ENCODE measurements around the gene ITGB6. TPM values are rescaled to one million over a fixed set of nuclear protein-coding genes. Genes with fewer than 3 reads are reported as not detected.
"Not testable (repeated sequence)": the region's sequence is repeated elsewhere in the genome, so short reads cannot be mapped to it uniquely, and the experiment has no call there.

The ITGB6 gene
- polyA plus RNA-seq, 12 donors = 24.5 to 77.2 (median 54.3) TPM; not detected in 1

DNA sequence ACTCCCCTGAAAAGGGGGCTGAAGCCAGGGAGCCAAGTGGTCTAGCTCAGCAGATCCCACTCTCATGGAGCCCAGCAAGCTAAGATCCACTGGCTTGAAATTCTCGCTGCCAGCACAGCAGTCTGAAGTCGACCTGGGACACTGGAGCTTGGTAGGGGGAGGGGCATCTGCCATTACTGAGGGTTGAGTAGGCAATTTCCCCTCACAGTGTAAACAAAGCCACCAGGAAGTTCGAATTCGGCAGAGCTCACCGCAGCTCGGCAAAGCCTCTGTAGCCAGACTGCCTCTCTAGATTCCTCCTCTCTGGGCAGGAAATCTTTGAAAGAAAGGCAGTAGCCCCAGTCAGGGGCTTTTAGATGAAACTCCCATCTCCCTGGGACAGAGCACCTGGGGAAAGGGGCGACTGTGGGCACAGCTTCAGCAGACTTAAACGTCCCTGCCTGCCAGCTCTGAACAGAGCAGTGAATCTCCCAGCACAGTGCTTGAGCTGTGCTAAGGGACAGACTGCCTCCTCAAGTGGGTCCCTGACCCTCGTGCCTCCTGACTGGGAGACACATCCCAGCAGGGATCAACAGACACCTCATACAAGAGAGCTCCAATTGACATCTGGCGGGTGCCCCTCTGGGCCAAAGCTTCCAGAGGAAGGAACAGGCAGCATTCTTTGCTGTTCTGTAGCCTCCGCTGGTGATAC lies 18.8 kb downstream of the ITGB6 start:
- not testable (repeated sequence) for DNase-seq

DNA sequence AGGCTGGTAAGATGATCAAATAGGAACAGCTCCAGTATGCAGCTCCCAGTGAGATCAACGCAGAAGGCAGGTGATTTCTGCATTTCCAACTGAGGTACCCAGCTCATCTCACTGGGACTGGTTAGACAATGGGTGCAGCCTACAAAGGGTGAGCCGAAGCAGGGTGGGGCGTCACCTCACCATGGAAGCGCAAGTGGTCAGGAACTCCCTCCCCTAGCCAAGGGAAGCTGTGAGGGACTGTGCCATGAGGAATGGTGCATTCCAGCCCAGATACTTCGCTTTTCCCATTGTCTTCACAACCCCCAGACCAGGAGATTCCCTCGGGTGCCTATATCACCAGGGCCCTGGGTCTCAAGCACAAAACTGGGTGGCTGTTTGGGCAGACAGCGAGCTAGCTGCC lies 19.4 kb downstream of the ITGB6 start:
- not testable (repeated sequence) for DNase-seq

DNA sequence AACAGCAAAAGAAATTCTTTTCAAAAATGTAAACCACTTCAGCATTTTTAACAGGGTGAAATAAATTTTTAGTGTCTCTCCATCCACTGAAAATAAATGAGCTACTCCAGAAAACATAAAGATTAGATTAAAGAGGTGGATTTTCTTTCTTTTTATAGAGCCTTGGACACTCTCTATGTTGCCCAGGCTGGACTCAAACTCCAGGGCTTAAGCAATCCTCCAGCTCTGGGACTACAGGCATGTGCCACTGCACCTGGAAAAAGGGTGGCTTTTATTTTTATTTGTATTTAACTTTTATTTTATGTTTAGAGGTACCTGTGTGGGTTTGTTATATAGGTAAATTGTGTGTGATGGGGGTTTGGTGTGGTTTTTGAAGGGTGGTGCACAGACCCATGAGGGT lies 19.9 kb downstream of the ITGB6 start:
- DNase-seq = no peak

DNA sequence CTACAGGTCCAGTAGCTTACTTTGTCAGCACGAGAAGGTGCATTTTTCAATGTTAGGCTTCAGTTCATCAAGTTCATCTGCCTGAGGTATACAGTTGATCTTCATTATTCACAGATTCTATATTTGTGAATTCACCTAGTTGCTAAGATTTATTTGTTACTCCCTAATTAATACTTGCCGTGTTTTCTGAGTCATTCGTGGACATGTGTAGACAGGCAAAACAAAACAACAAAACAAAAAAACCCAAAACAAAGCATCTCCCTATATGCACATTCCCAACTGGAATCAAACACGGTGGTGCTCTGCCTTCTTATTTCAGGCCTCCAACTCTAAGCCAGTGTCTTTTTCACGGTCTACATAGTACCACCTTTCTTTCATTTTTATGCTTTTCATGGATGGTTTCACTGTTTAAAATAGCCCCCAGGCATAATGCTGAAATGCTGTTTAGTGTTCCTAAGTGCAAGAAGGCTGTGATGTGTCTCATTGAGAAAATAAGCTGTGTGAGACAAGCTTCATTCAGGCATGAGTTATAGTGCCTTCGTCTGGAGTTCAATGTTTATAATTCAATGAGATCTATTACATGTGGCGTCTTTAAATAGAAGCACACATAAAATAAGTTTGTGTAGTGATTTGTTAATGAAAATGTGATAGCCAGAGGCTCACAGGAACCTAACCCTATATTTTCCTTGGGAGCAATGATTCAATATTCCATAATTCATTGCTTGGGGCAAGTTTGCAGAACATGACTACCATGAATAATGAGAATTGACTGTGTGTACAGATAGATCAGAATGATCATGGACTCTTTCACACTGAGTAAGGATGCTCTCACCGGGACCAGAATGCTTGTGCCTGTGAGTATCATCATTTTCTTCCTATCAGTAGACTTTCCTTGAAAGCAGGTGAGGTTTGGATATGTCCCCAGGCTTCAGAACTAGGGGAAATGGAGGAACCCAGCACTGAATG lies 24.6 kb downstream of the ITGB6 start:
- no peak for DNase-seq

DNA sequence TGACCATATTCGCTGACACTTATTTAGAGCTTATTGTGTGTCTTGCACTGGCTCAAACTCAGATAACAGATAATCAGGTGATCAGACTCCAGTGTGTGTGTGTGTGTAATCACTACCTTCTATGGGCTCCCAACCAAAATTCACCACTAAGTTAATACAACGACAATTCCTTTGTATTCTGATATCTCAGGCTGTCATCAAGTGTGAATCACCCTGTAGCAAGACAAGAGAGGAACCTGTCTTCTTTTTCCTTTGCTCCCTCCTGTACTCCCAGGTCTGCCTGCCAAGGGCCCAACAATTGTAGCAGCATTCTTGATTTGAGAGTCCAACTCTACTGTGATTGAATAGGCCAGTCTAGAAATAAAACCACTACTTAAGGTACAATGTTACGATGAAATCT lies 25.8 kb downstream of the ITGB6 start:
- DNase-seq = no peak

DNA sequence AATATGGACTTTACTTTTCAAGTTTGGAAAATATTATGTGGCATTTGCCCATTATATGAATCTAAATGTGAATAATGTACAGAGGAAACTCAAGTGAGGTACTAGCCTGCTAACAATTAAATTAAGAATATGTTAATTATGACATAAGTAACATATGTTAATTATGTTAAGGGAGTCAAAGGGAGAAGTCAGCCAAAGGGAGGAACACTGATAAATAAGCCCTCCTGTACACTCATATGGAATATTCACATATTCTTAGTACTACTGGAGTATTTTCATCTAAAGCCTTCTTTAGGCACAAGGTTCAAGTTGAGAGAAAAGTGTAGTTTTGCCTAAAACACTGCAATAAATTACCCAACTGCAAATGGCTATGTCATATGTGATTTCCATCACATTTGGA lies 30.1 kb downstream of the ITGB6 start:
- DNase-seq = no peak

DNA sequence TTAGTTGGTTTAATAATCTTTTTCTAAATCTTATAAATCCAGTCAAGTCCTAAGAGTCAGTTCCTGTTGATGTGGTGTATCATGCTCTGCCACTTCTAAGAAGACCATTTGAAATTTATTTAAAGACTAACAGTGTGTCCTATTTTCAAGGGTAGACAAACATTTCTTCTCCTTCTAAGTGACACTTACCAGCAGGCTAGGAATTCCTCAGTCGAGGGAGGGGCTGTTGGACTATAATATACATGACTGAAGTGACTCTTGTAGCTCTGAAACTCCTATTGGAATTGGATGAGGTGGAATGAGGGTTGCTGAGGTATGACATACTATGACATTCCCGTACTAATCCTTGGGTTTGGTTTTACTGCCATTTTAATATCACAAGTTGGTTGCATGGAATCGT lies 30.6 kb downstream of the ITGB6 start:
- no peak for DNase-seq

DNA sequence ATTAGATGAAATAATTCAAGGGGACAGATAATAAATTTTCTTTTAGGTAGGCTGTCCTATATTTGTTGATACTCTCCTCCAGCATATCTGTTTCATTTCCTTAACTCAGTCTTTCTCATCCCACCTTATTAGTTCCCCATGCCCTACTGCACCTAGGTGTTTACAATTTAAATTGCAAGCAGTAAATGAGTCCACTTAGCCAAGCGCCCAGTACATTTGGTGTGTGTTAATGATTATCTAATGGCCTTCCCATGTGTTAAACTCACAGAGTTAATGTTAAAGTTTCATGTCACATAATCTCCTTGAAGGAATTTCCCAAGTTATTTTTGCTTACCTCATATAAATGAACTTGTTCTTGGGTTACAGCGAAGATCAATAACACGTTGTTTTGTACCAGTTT lies 31.2 kb downstream of the ITGB6 start:
- no peak for DNase-seq

DNA sequence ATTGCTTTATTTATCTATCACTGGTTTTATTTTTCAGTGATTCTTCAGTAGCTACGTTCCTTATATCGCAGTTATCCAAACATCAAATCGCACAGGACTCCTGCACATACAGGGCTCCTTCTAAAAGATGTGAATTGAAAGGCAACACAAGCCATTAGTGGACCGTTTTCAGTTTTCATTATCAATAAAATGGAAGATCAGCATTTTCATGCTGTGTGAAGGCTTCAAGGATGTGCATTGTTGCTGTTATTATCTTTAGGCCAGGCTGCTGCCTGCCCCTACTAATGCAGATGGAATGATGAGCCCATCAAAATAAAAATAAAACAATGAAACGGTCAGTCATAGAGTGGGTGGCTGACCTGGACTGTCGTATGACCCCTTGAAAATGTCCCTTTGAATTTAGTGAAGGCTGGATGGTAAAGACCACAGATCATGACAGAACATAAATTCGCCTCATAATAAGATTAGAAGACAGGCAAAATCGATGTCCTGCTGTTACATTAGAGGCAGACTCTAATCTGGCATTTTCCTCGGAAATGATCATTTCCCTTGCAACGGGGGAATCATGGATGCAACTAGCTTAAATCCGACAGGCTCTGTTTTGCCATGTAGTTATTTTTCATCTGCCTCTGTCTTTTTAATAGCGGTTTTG lies 32.9 kb downstream of the ITGB6 start:
- DNase-seq = no peak

DNA sequence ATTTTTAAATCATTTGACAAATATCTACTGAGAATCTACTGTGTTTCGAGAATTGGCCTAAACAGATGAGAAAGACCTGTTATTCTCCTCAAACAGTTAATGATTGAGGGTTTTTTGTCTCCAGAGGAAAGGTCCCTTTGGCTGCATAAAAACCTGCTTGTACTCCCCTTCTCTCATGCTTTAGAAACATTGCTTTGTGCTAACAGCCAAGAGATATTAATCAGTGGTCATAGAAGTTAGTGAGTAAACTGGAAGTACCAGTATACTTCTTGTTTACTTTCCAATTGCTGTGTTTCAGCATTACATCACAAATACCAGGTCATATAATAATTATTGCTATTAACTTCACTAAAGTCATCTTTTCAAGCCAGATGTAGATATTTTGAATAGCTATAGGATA lies 34.1 kb downstream of the ITGB6 start:
- no peak for DNase-seq

DNA sequence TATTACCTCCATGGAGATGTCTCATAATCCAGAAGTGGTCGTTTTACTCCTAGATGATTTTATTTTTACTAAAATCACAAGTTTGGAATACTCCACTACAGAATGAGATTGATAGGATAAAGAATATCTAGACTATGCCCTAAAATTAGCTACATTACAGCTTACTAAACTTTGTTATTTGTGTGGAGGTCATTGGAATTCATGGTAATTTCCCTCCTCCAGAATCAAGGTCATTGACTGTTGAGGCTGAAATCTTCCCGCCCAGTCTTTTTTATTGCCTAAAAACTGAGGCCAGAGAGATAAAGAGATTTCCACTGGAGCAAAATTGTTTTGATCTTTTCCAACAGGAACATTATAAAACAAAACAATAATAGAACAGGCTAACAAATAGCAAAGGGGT lies 35.0 kb downstream of the ITGB6 start:
- DNase-seq = no peak

DNA sequence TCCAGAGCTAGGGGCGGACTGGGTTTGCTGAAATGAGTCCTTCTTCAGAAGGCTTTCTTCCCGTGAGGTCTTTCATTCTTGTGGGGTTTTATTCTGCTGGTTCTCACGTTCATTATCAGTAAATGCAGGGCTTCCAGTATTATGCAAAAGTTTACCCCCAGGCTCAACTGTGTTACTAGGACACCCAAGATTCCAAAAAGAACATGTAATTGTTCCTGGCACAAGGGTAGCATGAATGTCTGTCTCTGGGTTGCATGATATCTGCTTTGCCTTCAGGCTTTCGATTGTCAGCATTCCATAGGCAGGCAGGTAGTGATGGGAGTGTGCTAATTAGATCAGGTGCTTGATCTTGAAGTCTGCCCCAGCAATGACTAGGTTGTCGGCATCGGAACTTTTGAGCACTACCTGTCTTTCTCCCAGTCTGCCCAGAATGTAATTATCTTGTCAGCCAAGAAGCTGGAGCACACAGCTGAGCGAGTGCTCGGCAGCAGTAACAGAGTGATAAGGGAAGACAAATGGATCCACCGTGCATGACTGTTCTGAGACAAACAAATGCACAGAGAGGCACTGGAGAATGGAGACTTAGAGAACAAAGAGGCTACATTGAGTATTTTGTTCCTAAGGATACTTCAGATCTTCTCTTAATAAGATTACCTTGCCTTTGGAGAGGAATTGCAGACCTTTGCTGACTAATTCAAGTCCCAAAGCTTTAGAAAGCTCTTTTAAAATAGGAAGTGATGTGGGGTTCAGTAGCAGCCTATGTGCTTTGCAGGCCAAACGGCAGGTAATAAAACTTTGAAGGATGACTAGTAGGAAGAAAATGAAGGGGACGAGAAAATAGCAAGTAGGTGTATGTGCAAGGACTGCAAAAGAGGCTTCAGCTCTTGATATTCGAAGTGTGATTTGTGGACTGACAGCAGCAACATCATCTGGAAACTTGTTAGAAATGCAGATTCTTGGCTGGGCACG lies 41.9 kb downstream of the ITGB6 start:
- no peak for DNase-seq

DNA sequence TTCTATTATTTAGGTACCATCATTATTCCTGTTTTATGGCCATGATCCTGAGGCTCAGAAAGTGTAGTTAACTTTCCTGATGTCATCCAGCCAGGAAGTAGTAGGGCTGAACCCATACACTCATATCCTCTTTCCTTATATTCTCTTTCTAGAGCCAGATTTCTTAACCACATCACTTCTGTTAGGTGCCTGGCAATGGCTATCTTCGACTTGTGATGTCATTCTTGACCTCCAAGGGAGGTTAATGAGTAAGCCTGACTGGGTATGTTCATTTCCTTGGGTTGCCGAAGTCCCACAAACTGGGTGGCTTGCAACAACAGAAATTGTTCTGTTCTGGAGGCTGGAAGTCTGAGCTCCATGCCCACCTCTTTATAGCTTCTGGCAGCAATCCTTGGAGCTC lies 43.4 kb downstream of the ITGB6 start:
- DNase-seq = no peak

DNA sequence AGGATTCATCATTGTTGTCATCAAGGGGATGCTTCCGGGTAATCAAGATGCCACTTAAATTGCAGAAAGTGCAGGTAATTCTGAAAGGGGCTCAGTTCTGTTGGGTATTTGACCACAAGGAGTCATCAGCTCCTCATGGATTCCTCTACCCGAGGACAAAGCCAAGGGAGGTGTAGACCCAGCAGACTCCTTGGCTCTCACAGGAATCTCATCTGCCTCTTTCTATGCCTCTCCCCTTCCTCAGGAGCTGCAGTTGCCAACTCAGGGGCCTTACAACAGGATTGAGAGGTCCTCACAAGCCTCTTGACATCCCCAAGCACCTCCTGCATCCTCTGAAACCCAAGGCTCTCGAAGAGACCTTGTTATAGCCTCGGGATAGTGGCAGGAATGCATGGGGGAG lies 44.0 kb downstream of the ITGB6 start:
- DNase-seq = no peak

DNA sequence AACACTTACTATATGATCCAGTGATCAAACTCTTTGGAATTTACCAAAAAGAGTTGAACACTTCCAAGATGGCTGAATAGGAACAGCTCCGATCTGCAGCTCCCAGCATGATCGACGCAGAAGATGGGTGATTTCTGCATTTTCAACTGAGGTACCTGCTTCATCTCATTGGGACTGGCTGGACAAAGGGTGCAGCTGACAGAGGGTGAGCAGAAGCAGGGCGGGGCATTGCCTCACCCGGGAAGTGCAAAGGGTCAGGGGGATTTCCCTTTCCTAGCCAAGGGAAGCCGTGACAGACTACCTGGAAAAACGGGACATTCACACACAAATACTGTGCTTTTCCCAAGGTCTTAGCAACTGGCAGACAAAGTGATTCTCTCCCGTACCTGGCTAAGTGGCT lies 51.7 kb downstream of the ITGB6 start:
- not testable (repeated sequence) for DNase-seq

DNA sequence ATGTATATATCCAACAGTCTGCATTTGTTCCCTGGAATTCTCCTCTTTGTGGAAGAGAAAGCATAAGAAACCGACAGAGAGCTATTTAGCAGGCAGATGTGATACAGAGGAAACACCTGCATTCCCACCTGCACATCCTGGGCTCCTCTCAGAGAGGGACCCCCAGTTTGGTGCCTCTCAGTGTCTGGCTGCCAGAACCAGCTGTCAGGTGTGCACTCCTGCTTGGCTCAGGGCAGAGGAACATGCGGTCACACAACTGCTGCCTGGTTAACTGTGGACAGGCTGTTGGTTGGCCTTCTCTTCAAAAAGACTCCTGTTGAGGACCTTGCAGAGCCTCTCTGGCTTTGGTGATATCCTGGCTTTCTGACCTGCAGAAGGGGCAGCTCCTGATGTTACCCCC lies 54.6 kb downstream of the ITGB6 start:
- DNase-seq = no peak

DNA sequence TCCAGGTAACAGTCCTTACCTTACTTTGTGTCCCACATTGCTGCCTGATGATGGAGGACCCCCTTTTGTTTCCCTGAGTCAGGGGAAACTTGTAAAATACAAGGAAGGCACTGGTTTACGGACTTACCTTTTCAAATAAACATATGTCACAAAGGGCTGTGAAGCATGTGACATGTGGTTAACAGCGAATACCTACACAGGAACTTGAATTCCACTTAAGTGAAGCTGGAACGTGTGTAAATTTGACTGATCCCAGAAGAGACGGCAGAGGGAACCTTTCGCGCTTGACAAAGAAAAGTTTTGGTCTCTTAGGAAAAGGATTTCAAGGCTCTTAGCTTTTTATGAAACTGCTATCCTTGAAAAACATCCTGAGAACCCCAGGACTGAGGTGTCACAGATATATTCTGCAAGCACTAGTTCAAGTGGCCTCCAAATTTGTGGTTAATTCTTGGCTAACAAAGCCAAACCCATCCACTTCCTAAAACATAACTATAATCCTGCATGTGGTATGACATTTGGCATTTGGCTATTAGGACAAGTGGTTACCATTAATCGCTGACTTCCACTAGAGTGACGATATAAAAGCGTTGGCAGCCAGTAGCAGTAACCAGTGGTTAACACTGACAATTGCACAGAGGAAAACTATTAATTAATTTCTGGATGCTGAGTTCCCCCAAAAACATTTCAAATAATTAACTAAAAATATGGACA lies 55.6 kb downstream of the ITGB6 start:
- no peak for DNase-seq

DNA sequence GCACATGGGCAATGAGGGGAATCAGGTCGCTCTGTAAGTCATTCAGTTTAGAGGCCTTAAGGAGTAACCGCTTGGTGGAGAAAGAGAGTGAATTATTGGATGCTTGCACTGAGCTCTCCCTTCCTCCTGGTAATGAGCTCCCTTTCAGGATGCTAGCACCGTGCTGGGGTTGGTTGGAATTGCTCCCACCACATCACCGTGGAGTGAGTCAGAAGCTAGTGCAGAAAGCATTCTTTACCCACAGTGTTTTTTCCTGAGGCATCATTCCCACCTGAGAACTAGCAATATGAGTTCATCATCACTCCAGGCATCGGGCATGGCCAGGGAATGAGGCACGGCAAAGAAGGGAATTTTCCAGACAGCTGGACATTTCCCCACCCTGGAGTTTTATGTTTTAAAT lies 57.6 kb downstream of the ITGB6 start:
- DNase-seq = no peak

DNA sequence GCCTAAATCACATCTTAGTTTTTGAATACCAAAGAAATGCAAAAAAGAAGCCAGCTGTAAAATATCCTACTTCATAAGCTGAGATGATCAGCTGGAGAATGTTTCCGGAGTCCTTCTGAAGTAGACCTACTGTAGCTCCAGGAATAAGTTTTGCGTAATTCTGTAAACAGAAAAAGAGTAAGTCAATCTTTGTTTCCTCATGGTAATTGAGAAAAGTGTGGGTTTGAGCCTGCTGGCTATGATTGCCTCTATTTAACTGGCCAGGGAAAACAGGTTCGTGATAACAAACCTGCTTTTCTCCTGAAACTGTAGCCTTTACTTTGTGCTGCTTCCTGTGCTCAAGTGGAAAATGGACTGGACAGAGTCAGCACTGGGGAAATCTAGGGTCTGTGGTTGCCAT lies 58.2 kb downstream of the ITGB6 start:
- DNase-seq = no peak

DNA sequence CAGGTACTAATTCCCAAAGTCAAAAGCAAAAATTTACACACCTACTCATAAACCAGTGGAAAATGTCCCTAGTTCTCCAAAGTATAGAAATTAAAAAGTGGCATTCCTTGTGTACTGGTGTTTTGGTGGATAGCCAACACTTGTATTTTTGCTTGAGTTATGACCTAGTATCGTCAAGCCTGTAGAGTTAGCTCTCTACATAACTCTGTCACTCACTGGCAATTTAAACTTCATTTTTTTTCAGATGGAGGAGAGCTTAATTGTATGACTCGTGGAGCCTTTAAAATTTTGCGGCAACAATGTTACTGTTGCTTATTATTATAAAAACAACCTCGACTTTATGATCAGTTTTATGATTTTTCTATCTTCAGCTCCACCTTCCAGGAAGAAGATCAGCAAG lies 58.7 kb downstream of the ITGB6 start:
- DNase-seq = no peak

DNA sequence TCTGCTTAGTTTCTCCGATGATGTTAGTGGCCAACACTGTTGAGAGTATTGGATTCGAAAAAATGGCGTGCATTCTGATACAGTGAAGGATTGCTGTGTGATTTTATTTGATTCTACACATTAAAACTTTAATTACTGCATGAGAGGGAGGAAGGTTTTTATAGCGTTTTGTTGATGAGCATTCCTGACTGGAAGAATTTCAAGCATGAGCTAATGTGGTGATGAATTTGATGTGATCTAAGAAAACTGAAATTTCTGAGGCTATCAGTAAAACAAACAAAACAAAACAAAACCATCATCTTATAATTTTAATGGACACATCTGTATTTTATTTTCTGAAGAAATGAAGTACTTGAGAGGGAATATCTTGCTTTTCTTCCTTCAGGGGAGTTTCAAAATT lies 59.6 kb downstream of the ITGB6 start:
- no peak for DNase-seq
